GM19035 (cell line): ENCODE results near the gene NSMCE1.

Experiments
- ATAC-seq: cut with Tn5 transposase; IDR thresholded peaks from one replicate; pipeline ENCODE4 v1.9.1; 2021; ENCODE audit not compliant: unreplicated experiment

Gene NSMCE1

DNA sequence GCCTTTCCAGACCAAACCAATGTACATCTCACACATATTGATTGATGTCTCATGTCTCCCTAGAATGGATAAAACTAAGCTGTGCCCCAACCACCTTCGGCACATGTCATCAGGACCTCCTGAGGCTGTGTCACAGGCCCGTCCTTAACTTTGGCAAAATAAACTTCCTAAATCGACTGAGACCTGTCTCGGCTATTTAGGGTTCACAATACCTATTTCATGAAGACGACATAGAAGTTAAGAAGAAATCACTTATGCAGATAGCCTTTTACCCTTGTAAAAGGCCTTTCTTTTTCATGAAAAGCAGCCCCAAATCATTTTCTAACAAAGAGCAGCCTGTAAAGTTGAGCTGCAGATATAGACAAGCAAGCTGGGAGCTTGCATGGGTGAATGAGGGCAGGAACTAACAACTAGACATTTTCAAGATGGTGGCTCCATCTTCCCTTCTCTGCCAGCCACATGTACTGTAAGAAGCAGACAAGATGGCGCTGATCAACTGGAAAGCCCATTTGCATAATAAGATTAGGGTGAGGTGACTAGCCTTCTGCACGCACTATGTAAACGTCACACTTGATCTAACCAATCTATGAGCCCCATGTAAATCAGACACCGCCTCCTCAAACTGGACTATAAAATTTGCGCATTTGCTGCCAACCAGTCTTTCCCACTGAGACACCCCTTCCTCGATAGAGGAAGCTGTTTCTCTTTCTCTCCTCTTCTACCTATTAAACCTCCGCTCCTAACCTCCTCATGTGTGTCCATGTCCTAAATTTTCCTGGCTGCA, 69.9 kb downstream of the NSMCE1 start:
- no peak for ATAC-seq

DNA sequence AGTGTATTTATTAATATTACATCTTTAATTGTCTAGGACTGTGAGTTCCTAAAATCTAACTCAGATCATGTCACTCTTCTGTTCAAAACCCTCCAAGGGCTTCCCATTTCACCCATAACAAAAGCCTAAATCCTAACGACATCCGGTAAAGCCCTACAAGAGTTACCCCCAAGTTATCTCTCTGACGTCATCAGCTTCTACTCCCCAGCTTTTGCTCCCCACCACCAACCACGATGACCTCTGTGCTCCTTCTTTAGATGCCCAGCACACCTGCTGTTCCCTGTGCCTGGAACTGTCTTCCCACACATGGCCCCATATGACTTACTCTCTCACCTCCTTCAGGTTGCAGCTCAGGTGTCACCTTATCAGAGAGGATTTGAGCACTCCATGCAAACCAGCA, 71.6 kb downstream of the NSMCE1 start:
- ATAC-seq, result no peak

DNA sequence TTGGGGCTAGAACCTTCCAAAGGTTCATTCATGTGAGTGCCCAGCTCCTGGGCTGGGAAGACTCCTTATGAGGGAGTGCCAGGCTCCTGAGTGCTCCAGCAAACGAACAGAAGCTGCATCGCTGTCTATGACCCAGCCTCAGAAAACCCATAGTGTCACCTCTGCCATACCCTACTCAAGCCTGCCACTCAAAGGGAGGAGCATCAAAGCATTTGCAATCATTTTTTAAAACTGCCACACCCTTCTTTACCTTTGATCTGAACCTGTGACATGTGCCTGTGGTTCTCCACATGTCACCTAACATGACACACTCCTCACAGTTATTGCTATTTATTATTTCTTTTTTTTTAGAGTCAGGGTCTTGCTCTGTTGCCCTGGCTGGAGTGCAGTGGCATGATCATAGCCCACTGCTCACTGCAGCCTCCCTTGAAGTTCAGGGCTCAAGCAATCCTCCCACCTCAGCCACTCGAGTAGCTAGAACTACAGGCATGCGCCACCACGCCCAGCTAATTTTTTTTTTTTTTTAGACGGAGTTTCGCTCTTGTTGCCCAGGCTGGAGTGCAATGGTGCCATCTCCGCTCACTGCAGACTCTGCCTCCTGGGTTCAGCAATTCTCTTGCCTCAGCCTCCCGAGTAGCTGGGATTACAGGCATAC, 72.5 kb downstream of the NSMCE1 start:
- ATAC-seq, result no peak

DNA sequence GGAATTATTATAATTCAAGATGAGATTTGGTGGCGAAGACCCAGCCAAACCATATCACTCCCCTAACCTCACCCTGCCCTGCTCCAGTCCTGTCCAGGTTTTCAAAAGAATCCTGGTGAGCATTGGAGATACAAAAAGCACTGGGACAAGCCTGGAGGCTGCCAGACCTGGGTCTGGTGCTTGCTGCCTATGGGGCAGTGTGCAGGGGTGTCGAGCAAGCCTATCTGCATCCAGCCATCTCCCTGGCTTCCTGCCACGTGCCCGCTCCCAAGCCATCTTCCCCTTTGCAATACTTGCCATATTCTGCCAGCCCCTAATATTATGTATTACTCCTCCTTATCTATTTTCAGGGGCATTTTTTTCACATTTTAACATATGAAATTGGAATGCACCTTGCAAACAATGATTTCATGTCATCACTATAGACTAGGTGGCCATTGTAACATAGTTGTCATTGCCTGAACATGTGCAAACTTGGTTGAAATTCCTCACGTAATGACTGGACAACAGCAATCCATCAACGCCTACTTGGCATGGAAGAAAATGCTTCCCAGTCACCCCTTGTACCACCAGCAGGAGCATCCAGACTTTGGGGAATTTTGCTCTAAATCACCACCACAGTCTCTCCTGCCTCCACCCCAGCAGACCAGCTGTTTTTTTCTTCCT, 73.4 kb downstream of the NSMCE1 start:
- no peak for ATAC-seq

DNA sequence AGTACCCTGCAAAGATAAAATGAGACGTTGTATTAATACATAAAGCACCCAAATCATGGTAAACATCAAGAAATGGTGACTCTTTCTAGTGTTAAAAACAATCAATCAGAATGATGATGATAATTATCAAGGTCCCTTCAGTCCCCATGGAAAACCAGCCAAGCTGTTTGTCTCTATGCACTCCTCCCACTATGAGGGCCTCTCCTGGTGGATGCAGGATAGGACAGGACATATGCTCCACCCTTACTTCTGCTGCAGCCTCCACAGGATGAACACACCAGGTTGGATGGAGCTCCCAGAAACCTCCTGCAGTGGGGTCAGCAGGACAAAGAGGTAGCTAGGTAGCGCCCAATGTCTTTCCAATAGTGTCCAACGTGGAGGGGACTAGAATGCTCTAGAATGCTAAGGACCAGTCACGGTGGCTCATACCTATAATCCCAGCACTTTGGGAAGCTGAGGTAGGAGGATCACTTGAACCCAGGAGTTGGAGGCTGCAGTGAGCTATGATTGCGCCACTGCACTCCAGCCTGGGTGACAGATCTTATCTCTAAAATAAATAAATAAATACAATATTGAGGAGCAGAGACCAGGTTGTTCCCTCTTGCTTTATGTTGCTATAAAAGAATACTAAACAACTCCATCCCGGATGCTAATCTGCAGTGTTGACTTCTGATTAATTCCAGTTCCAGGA, 75.1 kb downstream of the NSMCE1 start:
- ATAC-seq, result no peak

DNA sequence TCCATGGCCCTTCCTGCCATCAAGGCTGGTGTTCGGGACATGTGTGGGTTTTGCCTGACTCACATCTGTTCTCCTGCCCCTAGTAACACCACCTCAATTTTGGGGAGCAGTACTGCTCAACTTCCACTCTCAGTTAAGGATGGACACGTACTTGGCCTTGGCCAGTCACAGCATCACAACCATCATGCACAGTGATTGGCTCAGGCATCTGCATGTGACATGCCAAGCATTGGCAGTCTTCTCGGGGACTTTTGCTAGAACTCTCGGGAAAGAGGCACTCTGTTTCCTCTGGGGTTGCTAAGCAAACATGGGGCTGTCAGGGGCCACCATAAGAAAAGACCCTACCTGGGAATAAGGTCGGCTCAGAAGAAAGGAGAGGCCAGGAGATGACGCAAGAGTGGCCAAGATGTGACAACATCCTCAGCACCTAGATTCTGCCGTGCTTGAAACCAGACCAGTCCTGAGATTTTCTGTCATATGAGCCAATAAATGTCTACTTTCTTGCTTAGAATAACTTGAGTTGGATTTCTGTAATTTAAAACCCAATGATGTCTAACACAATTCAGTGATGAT, 77.1 kb downstream of the NSMCE1 start:
- ATAC-seq, result no peak

DNA sequence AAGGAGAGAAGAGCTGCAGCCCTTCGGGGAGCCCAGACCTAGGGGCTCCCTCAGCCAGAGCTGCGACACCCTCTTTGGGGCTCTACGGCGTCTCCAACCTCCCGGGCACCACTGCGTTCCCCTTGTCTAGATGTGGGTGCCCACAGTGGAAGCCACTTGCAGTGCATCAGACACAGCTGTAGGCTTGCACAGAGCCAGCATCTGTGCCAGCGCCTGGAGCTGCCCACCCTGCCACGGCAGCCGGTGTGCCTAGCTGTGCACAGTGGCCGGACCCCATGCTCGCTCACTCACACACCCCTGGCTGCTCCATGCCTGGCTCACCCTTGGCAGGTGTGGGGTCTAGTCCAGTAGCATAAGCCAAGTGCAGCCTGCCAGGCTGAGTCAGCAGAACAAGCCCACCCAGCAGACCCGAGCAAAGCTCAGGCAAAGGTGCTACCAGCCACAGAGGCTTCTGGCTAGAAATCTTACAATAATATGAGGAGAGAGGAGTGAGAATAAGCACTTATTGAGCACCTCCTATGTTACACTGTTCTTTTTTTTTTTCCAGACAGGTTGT, 78.2 kb downstream of the NSMCE1 start:
- ATAC-seq, result no peak

DNA sequence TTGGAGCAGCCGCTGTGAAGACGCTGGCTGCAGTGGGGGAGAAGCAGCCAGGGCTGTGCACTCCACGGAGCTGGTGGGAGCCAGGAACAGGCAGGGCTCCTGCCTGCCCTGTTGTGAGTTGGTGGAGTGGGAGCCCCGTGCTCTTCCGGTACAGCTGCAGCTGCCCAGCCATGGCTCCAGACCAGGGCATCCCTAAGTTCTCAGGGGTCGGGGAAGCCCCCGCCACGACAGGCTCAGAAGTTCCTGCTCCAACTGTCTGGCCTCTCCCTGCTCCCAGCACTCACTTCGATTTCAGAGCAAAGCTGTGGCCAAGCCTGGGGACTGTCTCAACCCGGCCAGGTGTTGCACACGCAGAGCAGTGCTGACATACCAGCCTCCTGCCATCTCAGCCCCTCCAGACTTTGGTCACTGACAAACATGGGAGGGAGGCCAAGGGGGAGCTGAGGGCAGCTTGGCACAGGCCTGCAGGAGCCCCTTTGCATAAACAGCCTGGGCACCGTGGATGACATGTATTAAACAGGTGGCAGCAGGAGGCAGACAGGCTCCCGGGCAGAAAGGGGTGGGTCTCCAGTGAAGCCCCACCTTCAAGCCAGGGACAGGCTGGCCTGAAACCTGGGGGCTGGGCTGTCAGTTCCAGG, 79.1 kb downstream of the NSMCE1 start:
- ATAC-seq, result no peak

DNA sequence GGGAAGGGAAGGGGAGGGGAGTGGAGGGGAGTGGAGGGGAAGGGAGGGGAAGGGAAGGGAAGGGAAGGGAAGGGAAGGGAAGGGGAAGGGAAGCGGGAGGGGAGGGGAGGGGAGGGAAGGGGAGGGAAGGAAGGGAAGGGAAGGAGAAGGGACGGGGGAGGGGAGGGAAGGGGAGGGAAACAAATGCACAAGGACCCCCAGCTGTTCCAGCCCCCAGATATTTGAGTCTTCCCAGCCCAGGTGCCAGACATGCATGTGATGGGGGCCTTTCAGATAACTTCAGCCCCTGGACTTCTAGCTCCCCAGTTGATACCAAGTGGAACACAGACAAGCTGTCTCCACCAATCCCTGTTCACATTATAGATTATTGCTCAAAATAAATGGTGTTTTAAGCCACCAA, 79.9 kb downstream of the NSMCE1 start:
- no peak for ATAC-seq

DNA sequence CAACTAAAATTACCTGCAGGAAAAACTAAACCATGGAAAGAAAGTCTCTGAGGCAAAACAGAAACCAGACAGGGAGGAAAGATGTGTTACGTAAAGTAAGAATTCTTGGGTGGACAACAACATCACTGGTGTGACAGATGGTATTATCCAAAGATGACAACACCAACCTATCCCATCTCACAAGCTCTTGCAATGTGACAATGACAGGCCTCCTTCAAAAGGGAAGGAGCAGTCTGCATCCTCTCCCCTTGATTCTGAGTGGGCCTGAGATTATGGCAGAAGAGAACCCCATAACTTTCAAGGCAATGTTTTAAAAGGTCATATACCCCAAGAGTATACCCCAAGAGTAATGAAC, 82.8 kb downstream of the NSMCE1 start:
- no peak for ATAC-seq

DNA sequence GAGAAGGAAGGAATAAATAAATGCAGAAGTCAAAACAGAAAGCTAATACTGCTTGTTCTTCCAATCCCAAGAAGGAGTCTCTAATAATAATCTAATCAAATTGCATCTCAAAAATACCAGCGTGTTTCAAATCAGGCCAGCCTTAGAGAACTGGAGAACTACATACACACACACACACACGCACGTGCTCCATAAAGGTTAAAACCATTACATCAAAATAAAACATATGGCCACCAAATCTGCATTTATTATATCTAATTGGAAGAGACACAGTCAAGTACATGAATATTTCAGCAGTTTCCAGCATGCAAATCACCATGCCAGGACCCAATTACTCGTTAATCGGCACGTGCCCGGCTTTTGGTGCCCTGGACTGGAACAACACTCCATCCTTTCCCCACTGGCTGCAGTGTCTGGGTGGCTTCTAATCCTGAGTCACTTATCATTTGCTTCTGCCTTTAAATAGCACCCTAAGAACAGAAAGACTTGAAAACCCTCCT, 85.6 kb downstream of the NSMCE1 start:
- no peak for ATAC-seq

DNA sequence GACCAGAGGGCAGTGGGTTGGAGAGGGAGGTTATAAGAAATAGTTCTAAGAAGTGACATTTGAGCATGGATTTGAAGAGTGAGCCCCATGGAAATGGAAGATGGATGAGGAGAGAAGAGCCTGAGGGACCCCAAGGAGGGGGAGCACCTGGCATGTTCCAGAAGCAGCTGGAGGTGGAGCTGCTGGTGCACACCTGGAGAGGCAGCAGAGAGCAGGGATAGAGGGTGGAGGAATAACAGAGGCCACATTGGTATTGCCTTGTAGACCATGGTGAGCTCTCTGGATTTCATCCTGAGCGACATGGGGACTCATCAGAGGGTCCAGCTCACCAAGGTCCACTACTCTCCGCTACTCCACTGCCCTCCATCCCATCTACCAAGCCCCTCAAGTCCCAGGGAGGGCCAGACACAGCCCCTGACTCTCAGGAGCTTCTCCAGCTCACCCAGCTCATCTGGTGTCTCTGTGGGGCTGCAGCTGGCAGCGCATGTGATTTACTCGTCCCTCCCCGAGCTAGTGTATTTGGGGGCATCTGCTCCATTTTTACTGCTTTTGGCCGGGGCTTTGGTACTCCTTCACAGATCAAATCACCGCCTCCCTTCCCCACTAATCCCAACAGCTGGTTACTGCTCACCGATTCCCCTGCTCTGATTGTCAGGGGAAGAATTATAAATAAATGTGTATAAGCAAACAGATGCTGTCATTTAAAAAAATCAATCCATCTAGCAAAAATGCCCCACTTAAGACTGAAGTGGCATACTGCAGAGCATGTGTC, 87.4 kb downstream of the NSMCE1 start:
- no peak for ATAC-seq

DNA sequence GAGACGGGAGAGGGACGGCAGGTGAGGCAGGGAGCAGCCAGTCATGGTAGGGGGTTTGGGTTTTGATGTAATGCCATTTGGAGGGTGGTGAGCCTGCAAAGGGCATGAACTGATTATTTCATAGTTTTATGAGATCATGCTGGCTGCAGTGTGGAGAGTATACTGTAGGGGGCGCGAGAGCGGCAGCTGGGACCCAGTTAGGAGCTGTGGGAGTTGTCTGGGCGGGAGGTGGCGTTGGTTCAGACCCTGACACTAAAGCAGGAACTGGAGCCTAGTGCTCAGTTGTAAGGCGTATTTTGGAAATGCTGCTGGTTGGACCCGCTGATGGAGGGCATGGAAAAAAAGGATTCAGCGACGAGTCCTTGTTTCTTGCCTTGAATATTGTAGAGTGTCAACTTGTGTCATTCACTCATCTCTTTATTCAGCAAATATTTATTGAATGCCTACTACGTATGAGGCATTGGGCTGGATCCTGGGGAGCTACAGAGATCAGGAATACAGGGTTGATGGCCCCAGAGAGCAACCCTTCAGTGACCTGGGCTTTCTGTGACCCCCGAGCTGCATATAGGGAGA, 89.0 kb downstream of the NSMCE1 start:
- peak; percentile 65 for ATAC-seq

DNA sequence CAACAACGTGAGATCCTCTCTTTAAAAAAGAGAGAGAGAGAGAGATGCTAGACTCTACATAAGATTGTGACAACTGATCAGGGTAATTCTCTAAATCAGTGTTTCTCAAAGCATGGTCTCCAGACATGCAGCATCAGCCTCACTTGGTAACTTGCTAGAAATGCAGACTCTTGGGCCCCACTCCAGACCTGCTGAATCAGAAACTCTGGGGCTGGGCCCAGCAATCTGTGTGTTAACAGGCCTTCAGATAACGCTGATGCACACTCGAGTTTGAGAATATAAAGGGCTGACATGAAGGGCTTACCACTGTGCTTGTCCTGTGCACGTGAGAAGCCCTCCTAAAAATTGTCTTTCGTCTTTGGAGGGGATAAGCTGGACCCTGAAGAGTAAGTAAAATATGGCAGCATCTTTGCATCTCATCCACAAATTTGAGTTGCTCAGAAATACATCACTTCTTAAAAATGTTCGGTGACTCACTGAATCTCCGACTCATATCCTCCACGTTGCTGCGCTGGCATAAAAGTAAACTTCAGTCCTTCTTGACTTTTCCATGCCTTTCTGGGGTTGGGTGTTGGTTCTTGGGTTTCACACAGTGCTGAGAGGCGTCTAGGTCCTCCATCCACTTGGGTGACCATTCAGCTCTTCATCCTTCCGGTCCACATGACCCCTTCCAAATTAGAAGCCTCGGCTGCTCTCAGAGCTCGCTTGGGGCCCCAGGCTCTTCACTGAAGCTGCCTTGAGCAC, 91.4 kb downstream of the NSMCE1 start:
- no peak for ATAC-seq

DNA sequence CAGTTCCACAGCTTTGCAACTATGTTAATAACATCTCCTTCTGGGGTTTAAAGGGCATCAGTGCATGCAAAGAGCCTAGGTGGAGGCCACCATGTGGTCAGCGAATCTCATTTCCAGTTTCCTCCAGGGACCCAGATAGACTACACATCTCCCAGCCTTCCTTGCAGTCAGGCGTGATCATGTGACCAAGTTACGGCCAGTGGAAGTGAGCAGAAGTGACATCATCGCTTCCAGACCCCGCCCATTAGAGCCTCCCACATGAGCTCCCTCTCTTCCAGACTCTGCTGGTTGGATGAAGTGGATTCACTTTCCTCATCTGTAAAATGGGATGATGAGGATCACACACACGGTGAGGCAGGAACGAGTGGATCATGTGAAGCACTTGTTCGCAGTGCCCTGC, 92.7 kb downstream of the NSMCE1 start:
- ATAC-seq, result no peak
